Measurements from ENCODE around the gene NDUFB2.

GRCh38 chr7:140734729-140735128, 38.2 kb downstream of the NDUFB2 start:
- TF ChIP-seq CTCF (conservative IDR thresholded peaks at IDR 0.05; ENCODE audit: low read depth, low read length) (no peak), EZH2 (IDR thresholded peaks at IDR 0.05; ENCODE audit: low read length, unreplicated experiment) (no peak), EZH2phosphoT487 (IDR thresholded peaks at IDR 0.05; ENCODE audit: borderline replicate concordance, low read length) (no peak)
